HCT116 (cell line): Measurements from ENCODE around the gene IL36RN. TPM values are rescaled to one million over a fixed set of nuclear protein-coding genes. Genes with fewer than 3 reads are reported as not detected.

Experiments used
- ATAC-seq: fragments of 200-7000 bp; cut with Tn5 transposase; 2 replicates; pipeline ENCODE4 v1.9.1; 2020; ENCODE audit warnings: mild to moderate bottlenecking, moderate library complexity
- BruUV-seq: library from RNA; stranded (reverse); fragments of 400-500 nt; replicated peaks from 2 replicates; lab custom pipeline; 2021; lab: Mats Ljungman, UMichigan
- CTCF ChIA-PET: fragments of 300-600 bp; sonication (Branson Sonifier 250); formaldehyde crosslinking; loops from one replicate; lab custom pipeline; 2021; ENCODE audit warnings: antibody characterized with exemption; lab: Charles Lee
- POLR2A ChIA-PET: fragments of 300-600, 350-600 bp; sonication (Branson Sonifier 250); formaldehyde crosslinking; loops from one replicate; lab custom pipeline; 2021; ENCODE audit warnings: antibody characterized with exemption; lab: Charles Lee
- RAD21 ChIA-PET, 2 experiments: fragments of 300-600 bp; sonication (Branson Sonifier 250); formaldehyde crosslinking; loops; one replicate each; lab custom pipeline; 2023; ENCODE audit warnings: low total read pairs in 2 of 2; ENCODE audit not compliant: uncharacterized antibody in 2 of 2, unreplicated experiment in 2 of 2, low non-redundant PET in 1 of 2; lab: Charles Lee
- DNase-seq: peaks from one replicate; pipeline ENCODE4 v3.0.0-alpha.2; 2010; ENCODE audit warnings: low read depth, low spot score
- H2AFZ ChIP-seq: fragments of 200-600 bp; shearing (Covaris generic), sonication (generic); 2 replicates; pipeline ENCODE4 v1.6.1; 2017; ENCODE audit warnings: low read depth, mixed run types, mixed read lengths, antibody characterized with exemption, low read length; ENCODE audit not compliant: poor library complexity, severe bottlenecking
- H3K27ac ChIP-seq: 2 replicates; pipeline ENCODE4 v1.5.1; 2012; ENCODE audit warnings: low read depth, low read length
- H3K27me3 ChIP-seq: fragments of 200-600 bp; sonication (generic); 2 replicates; pipeline ENCODE4 v1.6.1; 2016; ENCODE audit warnings: mixed run types, low read length, mixed read lengths; ENCODE audit not compliant: insufficient read depth
- H3K36me3 ChIP-seq, 2 experiments: fragments of 200-500 bp in 1 of 2; fragments of 200-600 bp in 1 of 2; sonication (Bioruptor generic) in 1 of 2; sonication (generic) in 1 of 2; 2 replicates each; pipeline versions ENCODE4 v1.5.1 to v1.6.1; 2014 to 2016; ENCODE audit warnings: low read length in 2 of 2, inconsistent platforms in 1 of 2, mixed read lengths in 1 of 2, mixed run types in 1 of 2; ENCODE audit not compliant: insufficient read depth in 2 of 2, control insufficient read depth in 1 of 2
- H3K4me1 ChIP-seq, 2 experiments: fragments of 200-600 bp in 1 of 2; sonication (generic) in 1 of 2; 2 replicates each; pipeline versions ENCODE4 v1.5.1 to v1.6.1; 2012 to 2017; ENCODE audit warnings: low read length in 2 of 2, inconsistent platforms in 1 of 2, mild to moderate bottlenecking in 1 of 2, mixed read lengths in 1 of 2, mixed run types in 1 of 2, moderate library complexity in 1 of 2; ENCODE audit not compliant: insufficient read depth in 2 of 2, control insufficient read depth in 1 of 2
- H3K4me2 ChIP-seq: fragments of 200-600 bp; sonication (generic); 2 replicates; pipeline ENCODE4 v1.6.1; 2017; ENCODE audit warnings: mixed run types, low read length, mixed read lengths
- H3K4me3 ChIP-seq, 2 experiments: fragments of 200-600 bp in 1 of 2; sonication (generic) in 1 of 2; replicated peaks in 1 of 2; 2 replicates each; pipeline ENCODE4 v1.5.1; 2011 to 2016; ENCODE audit warnings: low read length in 2 of 2, control low read depth in 1 of 2, low read depth in 1 of 2, mild to moderate bottlenecking in 1 of 2, mixed read lengths in 1 of 2, mixed run types in 1 of 2
- H3K79me2 ChIP-seq: fragments of 200-600 bp; sonication (generic); 2 replicates; pipeline ENCODE4 v1.6.1; 2017; ENCODE audit warnings: mild to moderate bottlenecking, mixed run types, low read length, moderate library complexity, mixed read lengths; ENCODE audit not compliant: insufficient read depth
- H3K9ac ChIP-seq: fragments of 200-600 bp; sonication (generic); 2 replicates; pipeline ENCODE4 v1.6.1; 2016; ENCODE audit warnings: low read length, mixed read lengths
- H3K9me2 ChIP-seq: fragments of 200-600 bp; sonication (generic), shearing (Covaris generic); 2 replicates; pipeline ENCODE4 v1.6.1; 2017; ENCODE audit warnings: mixed run types, mild to moderate bottlenecking, moderate library complexity; ENCODE audit not compliant: insufficient read depth
- H3K9me3 ChIP-seq, 2 experiments: fragments of 200-500 bp in 1 of 2; fragments of 200-600 bp in 1 of 2; sonication (Bioruptor generic) in 1 of 2; sonication (generic) in 1 of 2; 2 replicates each; pipeline ENCODE4 v1.6.1; 2014 to 2017; ENCODE audit warnings: low read length in 2 of 2, mixed read lengths in 2 of 2, inconsistent platforms in 1 of 2, low read depth in 1 of 2, mild to moderate bottlenecking in 1 of 2, mixed run types in 1 of 2, moderate library complexity in 1 of 2; ENCODE audit not compliant: control insufficient read depth in 1 of 2, insufficient read depth in 1 of 2
- H4K20me1 ChIP-seq: fragments of 200-600 bp; sonication (generic), shearing (Covaris generic); 2 replicates; pipeline ENCODE4 v1.6.1; 2017; ENCODE audit warnings: mixed run types, mild to moderate bottlenecking, moderate library complexity; ENCODE audit not compliant: insufficient read depth
- CBX3 ChIP-seq: IDR thresholded peaks from 2 replicates; pipeline ENCODE4 v1.6.1; 2012; ENCODE audit warnings: low read depth
- CEBPB ChIP-seq: IDR thresholded peaks from 2 replicates; pipeline ENCODE4 v1.6.1; 2012; ENCODE audit warnings: low read depth
- CTCF ChIP-seq, 3 experiments: fragments of 200-600 bp in 1 of 3; sonication (generic) in 1 of 3; IDR thresholded peaks in 2 of 3; conservative IDR thresholded peaks in 1 of 3; 2 replicates each; pipeline ENCODE4 v1.5.1; 2012 to 2017; ENCODE audit warnings: low read depth in 2 of 3, low read length in 2 of 3, antibody characterized with exemption in 1 of 3, borderline replicate concordance in 1 of 3, control low read depth in 1 of 3, mild to moderate bottlenecking in 1 of 3, mixed read lengths in 1 of 3, mixed run types in 1 of 3, moderate library complexity in 1 of 3; ENCODE audit not compliant: insufficient read depth in 1 of 3
- EZH2phosphoT487 ChIP-seq: fragments of 200-600 bp; IDR thresholded peaks from 2 replicates; pipeline ENCODE4 v1.6.1; 2018; ENCODE audit warnings: antibody characterized with exemption, borderline replicate concordance
- MAX ChIP-seq: IDR thresholded peaks from 2 replicates; pipeline ENCODE4 v1.6.1; 2012
- RAD21 ChIP-seq: IDR thresholded peaks from 2 replicates; pipeline ENCODE4 v1.6.1; 2012; ENCODE audit warnings: low read depth, mild to moderate bottlenecking
- SIN3A ChIP-seq: IDR thresholded peaks from 2 replicates; pipeline ENCODE4 v1.6.1; 2012; ENCODE audit warnings: low read depth
- SRF ChIP-seq: IDR thresholded peaks from 2 replicates; pipeline ENCODE4 v1.6.1; 2012; ENCODE audit warnings: low read depth
- TCF7L2 ChIP-seq: IDR thresholded peaks from 2 replicates; pipeline ENCODE4 v1.7.0; 2011; ENCODE audit warnings: borderline replicate concordance, inconsistent platforms; ENCODE audit not compliant: insufficient read depth, insufficient read length; ENCODE audit errors: extremely low read depth
- YY1 ChIP-seq: IDR thresholded peaks from 2 replicates; pipeline ENCODE4 v1.6.1; 2011; ENCODE audit warnings: low read length, low read depth, moderate library complexity, mild to moderate bottlenecking; ENCODE audit not compliant: insufficient replicate concordance; ENCODE audit errors: extremely low read depth
- ZBTB33 ChIP-seq: IDR thresholded peaks from 2 replicates; pipeline ENCODE4 v1.6.1; 2011; ENCODE audit warnings: mild to moderate bottlenecking, low read length, moderate library complexity; ENCODE audit not compliant: insufficient replicate concordance; ENCODE audit errors: extremely low read depth
- ZFX ChIP-seq: fragments of 450-650 bp; IDR thresholded peaks from 2 replicates; pipeline ENCODE4 v1.6.1; 2017
- ZNF274 ChIP-seq: fragments of 200-500 bp; sonication (Bioruptor generic); IDR thresholded peaks from 2 replicates; pipeline ENCODE4 v1.6.1; 2014; ENCODE audit warnings: mild to moderate bottlenecking, low read depth, low read length, inconsistent platforms
- intact Hi-C: fragments of 100-400 bp; cut with micrococcal nuclease; formaldehyde crosslinking; loops from 2 replicates; pipeline ENCODE4 v1.10.0; 2022
- total RNA-seq: library from RNA; stranded (reverse); gene quantifications from one replicate; pipeline ENCODE4 v1.2.1, GENCODE V29; 2021; ENCODE audit not compliant: unreplicated experiment

Gene IL36RN
- total RNA-seq, 1 experiment from 2014 or later, result not detected

GRCh38 chr2:113084249-113085000 is 25.4 kb downstream of the IL36RN start:
- CTCF ChIA-PET, result interaction anchor here (0.7 to 1.8 kb wide), 4 partner anchors 14 to 115 kb away, joined by 3 to 16 read pairs (median 4); no protein-coding TSS in a partner anchor
- no peaks in the 10 kb centered on the region for H3K27me3 ChIP-seq
- ATAC-seq, result peak; percentile 71
- peaks cover 0 to 8% of the 10 kb centered on the region in 2 experiments; a peak in 2 of 4 replicates for H3K4me1 ChIP-seq
- TF ChIP-seq CTCF (IDR thresholded peaks at IDR 0.05 in 2 of 3, conservative IDR thresholded peaks at IDR 0.05 in 1 of 3; ENCODE audit: borderline replicate concordance in 1 of 3, insufficient read depth in 1 of 3, low read depth in 2 of 3, low read length in 2 of 3) (peak; percentile 50 to 66 (median 63); a peak in 5 of 6 replicates), SRF (peak; percentile 69), RAD21 (peak; percentile 65), SIN3A (no peak), TCF7L2 (no peak), ZBTB33 (no peak), ZFX (no peak), MAX (peak; percentile 20; the same call in 1 of the 2 replicates), CEBPB (no peak), ZNF274 (no peak), CBX3 (no peak), YY1 (no peak), EZH2phosphoT487 (no peak)
- TF ChIP-seq, all 23 proteins: peak for 4
- H3K9ac ChIP-seq, result no peak overlapping the region
- H3K36me3 ChIP-seq, result no peaks in the 10 kb centered on the region
- POLR2A ChIA-PET, result interaction anchor here (1.1 kb wide), 1 partner anchor 114 kb away, joined by 3 read pairs; no protein-coding TSS in a partner anchor
- no peaks in the 10 kb centered on the region for H4K20me1 ChIP-seq
- peak; percentile 7 for DNase-seq
- H3K4me3 ChIP-seq, result no peak overlapping the region
- peak overlapping the region; percentile 59 for H2AFZ ChIP-seq
- no peaks in the 10 kb centered on the region for H3K9me3 ChIP-seq
- no peaks in the 10 kb centered on the region for H3K9me2 ChIP-seq
- no peak overlapping the region for H3K4me2 ChIP-seq
- RAD21 ChIA-PET, result interaction anchor here (0.7 to 1.1 kb wide), 2 partner anchors 114 to 115 kb away, joined by 3 read pairs; no protein-coding TSS in a partner anchor
- no peak overlapping the region for H3K27ac ChIP-seq
- BruUV-seq, result no TSS peak
- no peaks in the 10 kb centered on the region for H3K79me2 ChIP-seq
- intact Hi-C loops, result loop anchor here (5.0 kb wide), 1 partner anchor 308 kb away; no protein-coding TSS in a partner anchor
